GM12878 (cell line): ENCODE data around the gene APOC1. TPM values are rescaled to one million over a fixed set of nuclear protein-coding genes. Genes with fewer than 3 reads are reported as not detected.

Experiments
- ATAC-seq: fragments of 200-7000 bp; cut with Tn5 transposase; 3 replicates; pipeline ENCODE4 v1.9.1; 2020; ENCODE audit warnings: mild to moderate bottlenecking, moderate library complexity
- BruUV-seq: library from RNA; stranded (reverse); fragments of 400-500 nt; replicated peaks from 2 replicates; lab custom pipeline; 2021; lab: Mats Ljungman, UMichigan
- CTCF ChIA-PET: fragments of 300-600 bp; sonication (Branson Sonifier 250); formaldehyde crosslinking; extraction: SDS; loops from one replicate; lab custom pipeline; 2021; ENCODE audit warnings: inconsistent platforms; lab: Yijun Ruan, JAX
- POLR2A ChIA-PET: fragments of 350-600 bp; formaldehyde crosslinking; extraction: SDS; loops from one replicate; lab custom pipeline; 2021; ENCODE audit warnings: inconsistent platforms; lab: Charles Lee
- RAD21 ChIA-PET: fragments of 300-600 bp; sonication (Branson Sonifier 250); formaldehyde crosslinking; loops from one replicate; lab custom pipeline; 2023; ENCODE audit warnings: antibody characterized with exemption; ENCODE audit not compliant: unreplicated experiment; lab: Charles Lee
- SMC1A ChIA-PET: fragments of 300-600 bp; sonication (Branson Sonifier 250); formaldehyde crosslinking; loops from one replicate; lab custom pipeline; 2023; ENCODE audit not compliant: unreplicated experiment, uncharacterized antibody; lab: Charles Lee
- DNase-seq: peaks from one replicate; pipeline ENCODE4 v3.0.0-alpha.2; 2011; ENCODE audit warnings: low read depth, low spot score
- FAIRE-seq: peaks from 3 replicates; lab custom pipeline; 2011; peaks lifted over from hg19 to GRCh38; lab: Jason Lieb, UNC
- H2AFZ ChIP-seq: 2 replicates; pipeline ENCODE4 v1.6.0; 2011; ENCODE audit warnings: low read depth, low read length, control low read depth; ENCODE audit not compliant: control insufficient read depth
- H3K27ac ChIP-seq: 2 replicates; pipeline ENCODE4 v1.5.1; 2011; ENCODE audit warnings: control low read depth; ENCODE audit not compliant: control insufficient read depth, insufficient read depth
- H3K27me3 ChIP-seq, 2 experiments: replicated peaks in 1 of 2; 2 replicates each; pipeline versions ENCODE4 v1.6.0 to v1.6.1; 2011; ENCODE audit warnings: low read length in 1 of 2; ENCODE audit not compliant: control insufficient read depth in 2 of 2, insufficient read depth in 2 of 2
- H3K36me3 ChIP-seq, 2 experiments: 2 replicates each; pipeline ENCODE4 v1.5.1; 2011; ENCODE audit warnings: low read length in 1 of 2; ENCODE audit not compliant: control insufficient read depth in 2 of 2, insufficient read depth in 2 of 2
- H3K4me1 ChIP-seq: 2 replicates; pipeline ENCODE4 v1.6.1; 2011; ENCODE audit warnings: mild to moderate bottlenecking, low read length, moderate library complexity, mixed read lengths; ENCODE audit not compliant: control insufficient read depth, insufficient read depth
- H3K4me2 ChIP-seq: 2 replicates; pipeline ENCODE4 v1.6.0; 2011; ENCODE audit warnings: control low read depth; ENCODE audit not compliant: control insufficient read depth, insufficient read depth
- H3K4me3 ChIP-seq: fragments of 200-600 bp; sonication (generic); 2 replicates; pipeline ENCODE4 v1.5.1; 2016
- H3K79me2 ChIP-seq: 2 replicates; pipeline ENCODE4 v1.6.0; 2011; ENCODE audit warnings: low read length; ENCODE audit not compliant: control insufficient read depth, insufficient read depth
- H3K9ac ChIP-seq: 2 replicates; pipeline ENCODE4 v1.8.0; 2011; ENCODE audit warnings: low read length, control low read depth, mixed read lengths; ENCODE audit not compliant: control insufficient read depth, insufficient read depth
- H3K9me3 ChIP-seq: replicated peaks from 3 replicates; pipeline ENCODE4 v1.5.1; 2011; ENCODE audit warnings: mild to moderate bottlenecking, low read length; ENCODE audit not compliant: control insufficient read depth, insufficient read depth
- H4K20me1 ChIP-seq: 2 replicates; pipeline ENCODE4 v1.6.0; 2011; ENCODE audit not compliant: control insufficient read depth, insufficient read depth
- BCL11A ChIP-seq: IDR thresholded peaks from 2 replicates; pipeline ENCODE4 v1.6.1; 2011; ENCODE audit warnings: low read depth, low read length
- BHLHE40 ChIP-seq, 2 experiments: fragments of 450-650 bp in 1 of 2; IDR thresholded peaks; 2 replicates each; pipeline ENCODE4 v1.6.1; 2011 to 2017; ENCODE audit warnings: low read depth in 2 of 2, borderline replicate concordance in 1 of 2, improper control_type of control experiment in 1 of 2, low read length in 1 of 2, mild to moderate bottlenecking in 1 of 2
- GATAD2B ChIP-seq: fragments of 450-650 bp; conservative IDR thresholded peaks from 2 replicates; pipeline ENCODE4 v1.6.1; 2017; ENCODE audit warnings: low read depth, mild to moderate bottlenecking, moderate library complexity
- IKZF1 ChIP-seq: fragments of 450-650 bp; conservative IDR thresholded peaks from 2 replicates; pipeline ENCODE4 v1.6.1; 2017; ENCODE audit warnings: antibody characterized with exemption, mild to moderate bottlenecking
- LARP7 ChIP-seq: fragments of 450-650 bp; IDR thresholded peaks from 2 replicates; pipeline ENCODE4 v1.6.1; 2017; ENCODE audit warnings: mild to moderate bottlenecking
- NKRF ChIP-seq: fragments of 450-650 bp; conservative IDR thresholded peaks from 2 replicates; pipeline ENCODE4 v1.6.1; 2017; ENCODE audit warnings: mild to moderate bottlenecking, moderate library complexity
- PBX3 ChIP-seq: IDR thresholded peaks from 2 replicates; pipeline ENCODE4 v1.6.1; 2011; ENCODE audit warnings: mild to moderate bottlenecking, low read depth, low read length, moderate library complexity; ENCODE audit not compliant: insufficient replicate concordance
- SMARCA5 ChIP-seq: fragments of 450-650 bp; IDR thresholded peaks from 2 replicates; pipeline ENCODE4 v1.6.1; 2017; ENCODE audit warnings: mild to moderate bottlenecking
- ZNF207 ChIP-seq: fragments of 450-650 bp; IDR thresholded peaks from 2 replicates; pipeline ENCODE4 v1.6.1; 2014; ENCODE audit warnings: antibody characterized with exemption, mild to moderate bottlenecking, borderline replicate concordance
- WGBS: methylation state at CpG from one replicate; pipeline ENCODE4 v1.1.6; 2016; ENCODE audit warnings: low lambda C conversion rate; ENCODE audit not compliant: insufficient replicate concordance, insufficient coverage; ENCODE audit errors: missing lambda C conversion rate; 5-methylcytosine and 5-hydroxymethylcytosine counted together
- in situ Hi-C: fragments of 300-500 bp; cut with MboI; formaldehyde crosslinking; loops from 9 replicates; pipeline ENCODE4 v1.14.3; 2018; ENCODE audit warnings: mixed read lengths
- intact Hi-C: fragments of 100-400 bp; cut with micrococcal nuclease; formaldehyde crosslinking; loops from one replicate; pipeline ENCODE4 v1.14.2; 2022; ENCODE audit not compliant: unreplicated experiment
- polyA plus RNA-seq, 11 experiments: library from polyadenylated mRNA; depleted of rRNA in 4 of 11; unstranded in 6 of 11; stranded (reverse) in 5 of 11; fragments of >200 nt; fragmentation: Nextera tagmentation in 4 of 11; fragmentation: Illumina TruSeq in 1 of 11; extraction: Ambion mirVana in 4 of 11; extraction: Trizol in 1 of 11; gene quantifications; 1 replicate in 1 of 11; 2 replicates in 10 of 11; pipeline versions ENCODE4 v1.2.1 to v1.2.3, GENCODE V29; 2011 to 2016; ENCODE audit warnings: inconsistent platforms in 2 of 11, missing spikeins in 2 of 11, low read depth in 1 of 11
- total RNA-seq, 4 experiments: library from RNA; depleted of rRNA in 3 of 4; stranded (reverse); fragments of >200 nt in 3 of 4; fragmentation: Illumina TruSeq in 1 of 4; extraction: Trizol in 1 of 4; gene quantifications; 2 replicates each; pipeline versions ENCODE4 v1.2.1 to v1.2.3, GENCODE V29; 2013 to 2021

APOC1 gene
- total and polyA plus RNA-seq, 10 of the 15 experiments (the other 5 are each of a cell fraction or from before 2014, with no cell fraction given) = 0.73 to 4.0 (median 2.6) TPM

- Histone ChIP-seq H3K4me3 (peak overlapping the region; percentile 80), H3K27ac (peak overlapping the region; percentile 100), H3K79me2 (peaks cover 62% of the 10 kb centered on the region), H4K20me1 (no peaks in the 10 kb centered on the region), H3K9me3 (no peaks in the 10 kb centered on the region), H3K36me3 (peaks cover 3% of the 10 kb centered on the region in 2 experiments; a peak in 3 of 4 replicates), H3K9ac (peak overlapping the region; percentile 98), H2AFZ (peak overlapping the region; percentile 81), H3K4me2 (peak overlapping the region; percentile 46), H3K4me1 (peaks cover 13% of the 10 kb centered on the region), H3K27me3 (no peaks in the 10 kb centered on the region)
- ChIA-PET SMC1A (interaction anchor here (0.6 to 2.0 kb wide), 5 partner anchors 83 to 209 kb away, joined by 3 to 6 read pairs (median 3); partner anchors contain the start of gene CLASRP), POLR2A (interaction anchor here (0.5 to 1.4 kb wide), 4 partner anchors 11 to 84 kb away, joined by 3 to 6 read pairs (median 4); partner anchors contain the start of gene CLASRP), RAD21 (interaction anchor here (0.6 kb wide), 1 partner anchor 206 kb away, joined by 3 read pairs; no protein-coding TSS in a partner anchor), CTCF (interaction anchor here (0.6 to 1.3 kb wide), 3 partner anchors 52 to 110 kb away, joined by 3 to 4 read pairs (median 4); no protein-coding TSS in a partner anchor)
- ATAC-seq (peak; percentile 47), DNase-seq (no peak), FAIRE-seq (no peak)
- 0 out of 2 replicates have a peak, but pooled peaks have one; percentile 26 for TF ChIP-seq IKZF1
- TF ChIP-seq SMARCA5 = peak; percentile 28; the same call in 1 of the 2 replicates
- TF ChIP-seq BHLHE40 (IDR thresholded peaks at IDR 0.05; ENCODE audit: borderline replicate concordance in 1 of 2, low read depth in 2 of 2, low read length in 1 of 2) = peak in 1 of 2 experiments; percentile 58; a peak in 1 of 4 replicates
- peak; percentile 75 for TF ChIP-seq LARP7
- no peak for TF ChIP-seq BCL11A
- 0 out of 2 replicates have a peak, but pooled peaks have one; percentile 8 for TF ChIP-seq NKRF
- TF ChIP-seq ZNF207 = 0 out of 2 replicates have a peak, but pooled peaks have one; percentile 24
- TF ChIP-seq PBX3 = no peak
- 0 out of 2 replicates have a peak, but pooled peaks have one; percentile 46 for TF ChIP-seq GATAD2B
- in situ Hi-C loops (loop anchor here (10.0 kb wide), 1 partner anchor 51 kb away; the partner anchor contains the start of gene APOE), intact Hi-C loops (no loop called here)
- TSS peak; percentile 62 for BruUV-seq
- 1% methylated on average over 40 of the region's 40 CpGs for WGBS
Measured at GRCh38 chr19:44955505-44956439, 41.4 kb downstream of the APOC1 start.
